GM18909 (cell line): ENCODE results near the gene SLC18A3.

Experiments used
- ATAC-seq: cut with Tn5 transposase; IDR thresholded peaks from one replicate; pipeline ENCODE4 v1.9.1; 2021; ENCODE audit warnings: mild to moderate bottlenecking; ENCODE audit not compliant: unreplicated experiment, poor library complexity

SLC18A3 gene

GRCh38 chr10:49647985-49648795 is 38.1 kb downstream of the SLC18A3 start:
- ATAC-seq = no peak

DNA sequence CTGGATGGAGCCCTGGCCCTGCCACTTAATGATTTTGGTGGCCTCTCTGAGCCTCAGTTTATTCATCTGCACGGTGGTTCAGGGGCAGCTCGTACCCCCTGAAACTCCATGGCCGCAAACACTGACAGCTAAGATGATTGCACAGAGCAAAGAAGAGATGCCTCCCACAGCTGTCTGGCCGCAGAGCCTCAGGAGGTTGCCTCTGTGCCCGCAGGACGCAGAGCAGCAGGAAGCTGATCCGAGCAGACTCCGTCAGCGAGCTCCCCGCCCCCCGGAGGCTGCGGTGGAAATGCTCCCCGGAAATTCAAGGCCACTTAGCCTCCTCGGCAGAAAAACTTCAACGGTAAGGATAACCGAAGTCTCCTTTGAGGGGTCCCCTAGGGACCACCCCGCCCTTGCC is 39.2 kb downstream of the SLC18A3 start:
- ATAC-seq = no peak

DNA sequence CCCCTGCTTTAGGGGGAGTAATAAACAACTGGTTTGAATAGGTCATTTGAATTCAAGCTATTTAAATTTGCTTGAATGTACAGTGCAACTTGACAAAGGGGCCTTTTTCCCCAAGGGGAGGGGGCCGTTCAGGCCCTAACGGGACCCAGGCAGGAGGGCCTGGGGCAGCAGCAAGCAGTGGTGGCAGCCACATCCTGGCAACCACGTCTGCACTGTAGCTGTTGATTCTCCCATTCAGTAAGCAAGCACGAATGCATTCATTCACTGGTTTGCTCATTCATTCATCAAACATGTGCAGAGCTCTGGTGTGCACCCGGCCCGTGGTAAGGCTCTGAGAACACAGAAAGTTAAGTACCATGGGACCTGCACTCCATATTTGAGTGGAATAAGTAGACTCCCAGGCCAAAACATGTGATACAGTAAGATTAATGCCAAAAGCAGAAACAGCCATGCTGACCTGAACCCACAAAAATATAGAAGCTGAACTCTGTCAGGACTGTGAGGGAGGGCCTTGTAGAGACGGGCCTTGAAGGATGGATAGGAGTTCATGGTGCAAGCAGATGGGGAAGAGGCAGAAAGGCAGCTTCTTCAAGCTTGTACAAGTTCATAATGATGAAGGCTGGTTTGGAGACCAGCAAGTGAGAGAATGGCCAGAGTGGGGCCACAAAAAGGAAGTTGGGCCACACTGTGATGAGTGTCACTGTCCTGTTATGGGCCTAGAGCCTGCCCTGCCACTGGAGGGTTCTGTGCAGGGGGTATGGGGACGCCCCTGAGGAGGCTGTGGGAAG is 40.0 kb downstream of the SLC18A3 start:
- no peak for ATAC-seq

DNA sequence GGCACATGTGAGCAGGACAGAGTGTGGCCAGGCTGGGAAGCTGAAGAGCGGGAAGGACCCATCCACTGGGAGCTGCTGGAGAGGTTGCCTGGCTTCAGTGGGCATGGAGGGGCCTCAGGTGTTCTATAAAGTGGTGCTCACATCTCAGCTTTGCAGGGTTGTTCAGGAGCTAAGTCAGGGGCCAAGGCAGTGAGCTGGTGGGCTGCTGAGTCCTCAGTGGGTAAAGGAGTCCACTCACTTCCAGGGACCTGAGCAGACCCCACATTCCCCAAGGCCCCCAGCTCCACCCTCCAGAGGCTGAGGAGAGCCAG is 40.6 kb downstream of the SLC18A3 start:
- ATAC-seq = no peak

DNA sequence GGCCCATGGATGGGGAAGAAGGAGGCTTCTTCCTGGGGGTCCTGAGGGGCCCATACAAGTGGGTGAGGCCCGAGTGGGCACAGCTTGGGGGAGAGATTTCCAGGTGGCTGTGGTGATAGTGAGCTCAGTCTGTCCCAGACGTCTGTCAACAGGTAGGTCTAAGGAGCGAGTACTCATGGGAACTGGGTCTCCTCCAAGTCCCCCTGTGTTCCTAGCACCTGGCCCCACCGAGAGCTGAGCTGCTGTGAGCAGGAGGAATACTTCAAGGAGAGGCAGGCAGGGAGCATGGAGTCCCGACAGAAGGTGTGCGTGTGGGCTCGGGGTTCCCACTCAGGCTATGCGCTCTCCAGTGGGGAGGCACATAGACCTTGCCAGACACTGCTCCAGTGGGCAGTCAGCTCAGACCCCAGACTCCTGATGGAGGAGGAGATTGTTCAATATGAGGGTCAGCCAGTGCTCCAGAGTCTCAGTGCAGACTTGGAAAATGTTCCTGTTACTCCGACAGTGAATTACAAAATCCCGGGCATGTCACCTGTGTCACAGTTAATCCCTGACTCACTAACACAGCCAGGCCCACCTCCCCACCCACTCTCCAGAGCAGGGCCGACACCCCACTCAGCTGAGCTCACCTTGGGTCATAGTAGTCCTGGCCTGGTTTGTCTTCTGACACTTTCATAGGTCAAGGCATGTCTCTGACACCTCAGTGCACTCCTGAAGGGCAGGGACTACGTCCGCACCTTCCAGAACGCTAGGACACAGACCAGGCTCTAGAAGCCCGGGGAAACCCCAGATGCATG is 41.1 kb downstream of the SLC18A3 start:
- ATAC-seq = no peak

DNA sequence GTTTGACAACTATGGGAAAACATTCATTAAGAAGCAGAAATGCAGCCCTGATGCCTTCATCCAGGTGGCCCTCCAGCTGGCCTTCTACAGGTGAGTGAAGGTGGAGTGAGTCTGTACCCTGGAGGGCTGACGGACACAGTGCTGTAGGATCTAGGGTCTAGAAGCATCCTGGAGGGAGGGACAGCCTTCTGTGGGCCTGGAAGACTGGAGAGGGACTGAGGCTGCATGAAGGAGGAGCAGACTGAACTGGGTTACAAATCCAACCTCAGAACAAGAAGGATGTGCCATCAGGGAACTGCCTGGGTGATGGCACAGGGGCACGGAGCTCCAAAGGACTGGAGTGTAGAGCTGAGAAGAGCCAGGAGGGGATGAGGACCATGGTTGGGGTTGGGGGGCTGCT is 41.8 kb downstream of the SLC18A3 start:
- no peak for ATAC-seq

DNA sequence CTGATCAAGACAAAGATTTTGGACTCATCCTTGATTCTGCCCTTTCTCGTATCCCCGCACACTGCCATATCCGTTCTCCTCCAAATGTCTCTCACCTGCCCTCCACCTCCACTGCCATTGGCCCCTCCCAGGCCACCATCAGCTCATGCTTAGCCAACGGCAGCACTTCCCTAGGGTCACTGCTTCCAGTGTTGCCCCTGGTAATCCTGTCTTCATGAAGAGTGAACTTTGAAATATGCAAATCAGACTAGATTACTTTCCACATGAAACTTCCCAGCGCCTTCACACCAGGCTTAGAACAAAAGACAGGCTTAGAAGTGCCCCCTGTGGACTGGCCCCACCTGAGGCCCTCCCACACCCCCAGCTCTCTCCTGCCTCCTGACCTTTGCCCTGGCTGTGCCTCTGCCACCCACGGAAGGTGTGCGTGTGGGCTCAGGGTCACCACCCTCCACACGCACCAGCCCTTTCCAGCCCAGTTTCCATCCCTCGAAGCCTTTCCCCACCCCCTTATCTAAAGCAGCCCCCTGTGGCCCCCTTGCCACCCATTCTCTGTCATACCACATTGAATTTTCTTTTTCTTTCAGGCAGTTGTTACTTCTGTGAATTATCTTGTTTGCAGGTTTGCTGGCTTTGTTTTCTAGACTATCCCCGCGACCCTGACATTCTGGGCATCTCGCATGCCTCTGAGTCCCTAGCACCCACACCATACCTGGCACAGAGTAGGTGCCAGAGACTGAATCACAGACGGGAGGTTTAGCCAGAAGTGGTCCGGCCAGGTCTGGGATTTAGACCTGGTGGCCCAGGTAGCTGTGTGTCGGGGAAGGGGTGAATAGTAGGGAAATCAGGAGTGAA is 42.5 kb downstream of the SLC18A3 start:
- no peak for ATAC-seq

GRCh38 chr10:49653273-49653929 is 43.3 kb downstream of the SLC18A3 start:
- no peak for ATAC-seq

DNA sequence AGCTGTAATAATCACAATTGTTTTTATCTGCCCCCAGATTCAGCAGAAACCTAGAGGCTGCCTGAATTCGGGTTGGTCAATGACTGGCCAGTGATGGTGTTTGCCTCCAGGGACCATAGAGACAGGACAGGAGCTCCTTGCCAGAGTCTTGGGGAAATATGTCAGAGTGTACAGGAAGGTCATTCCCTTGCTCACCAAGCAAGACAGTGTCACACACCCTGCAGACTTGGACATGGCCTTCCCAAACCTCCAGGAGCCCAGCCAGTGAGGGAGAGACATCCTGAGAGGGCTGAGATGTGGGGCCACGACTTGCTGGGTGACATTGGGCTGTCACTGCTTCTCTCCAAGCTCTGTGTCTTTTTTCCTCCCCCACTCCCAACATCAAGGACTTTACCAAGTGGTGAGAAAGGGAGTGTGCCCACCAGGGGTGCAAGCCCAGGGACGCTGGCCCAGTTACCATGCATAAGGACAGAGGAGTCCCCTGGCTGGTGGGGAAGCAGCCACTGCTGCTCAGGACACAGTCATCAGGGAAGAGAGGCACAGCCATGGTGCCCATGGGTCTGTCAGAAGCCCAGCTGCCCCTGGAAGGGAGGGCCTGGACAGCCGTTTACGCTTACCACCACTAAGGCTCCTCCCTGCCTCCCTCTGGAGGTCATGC is 44.1 kb downstream of the SLC18A3 start:
- no peak for ATAC-seq

DNA sequence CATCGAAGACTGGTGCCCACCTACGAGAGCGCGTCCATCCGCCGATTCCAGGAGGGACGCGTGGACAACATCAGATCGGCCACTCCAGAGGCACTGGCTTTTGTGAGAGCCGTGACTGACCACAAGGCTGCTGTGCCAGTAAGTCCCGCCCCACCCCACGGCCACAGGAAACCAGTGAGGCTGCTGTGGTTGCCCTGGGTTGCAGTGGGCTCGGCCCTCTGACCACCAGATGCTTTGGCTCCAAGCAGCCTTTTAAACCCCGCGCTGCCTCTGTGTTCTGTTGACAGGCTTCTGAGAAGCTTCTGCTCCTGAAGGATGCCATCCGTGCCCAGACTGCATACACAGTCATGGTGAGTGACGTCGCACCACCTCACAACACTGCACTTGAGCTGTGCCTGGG is 45.0 kb downstream of the SLC18A3 start:
- no peak for ATAC-seq

- no peak for ATAC-seq
These were observed 46.9 kb downstream of the SLC18A3 start for GRCh38 chr10:49656845-49657493.

- no peak for ATAC-seq
These were observed 47.5 kb downstream of the SLC18A3 start for GRCh38 chr10:49657606-49658005.

DNA sequence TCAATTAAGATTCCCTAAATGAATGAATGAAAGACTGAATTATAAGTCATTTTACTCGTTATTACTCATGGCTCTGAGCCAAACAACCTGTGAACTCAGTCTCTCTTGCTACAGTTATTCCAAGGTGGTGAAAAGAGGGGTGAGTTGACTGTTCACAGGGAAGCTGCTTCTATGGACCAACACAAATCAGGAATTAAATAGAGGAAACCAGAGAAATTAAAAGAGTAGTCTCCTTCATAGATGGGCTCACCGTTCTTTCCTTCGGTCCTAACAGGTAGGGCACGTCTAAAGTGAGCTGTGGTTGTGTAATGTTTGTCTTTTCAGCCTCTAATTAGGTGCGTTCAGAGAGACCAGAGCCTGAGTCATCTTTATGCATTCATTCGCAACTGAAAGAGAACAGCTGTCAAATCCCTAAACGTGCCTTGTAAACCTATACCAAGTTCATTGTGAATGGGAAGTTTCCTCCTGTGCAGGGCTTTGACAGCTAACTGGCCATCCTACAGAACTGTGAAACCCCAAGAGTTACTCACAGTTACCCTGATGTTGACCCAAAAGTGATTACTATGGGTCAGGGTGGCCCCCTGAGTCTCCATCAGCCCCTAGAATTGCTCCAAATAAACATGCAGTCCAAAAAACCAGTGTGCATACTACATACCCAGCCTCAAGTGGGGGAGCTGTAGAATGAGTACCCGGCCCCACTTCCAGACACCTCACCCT is 51.2 kb downstream of the SLC18A3 start:
- no peak for ATAC-seq
